ENCODE measurements around the gene TBC1D32.

GRCh38 chr6:121274666-121275295, 59.5 kb downstream of the TBC1D32 start:
- TF ChIP-seq, protein P1, sequence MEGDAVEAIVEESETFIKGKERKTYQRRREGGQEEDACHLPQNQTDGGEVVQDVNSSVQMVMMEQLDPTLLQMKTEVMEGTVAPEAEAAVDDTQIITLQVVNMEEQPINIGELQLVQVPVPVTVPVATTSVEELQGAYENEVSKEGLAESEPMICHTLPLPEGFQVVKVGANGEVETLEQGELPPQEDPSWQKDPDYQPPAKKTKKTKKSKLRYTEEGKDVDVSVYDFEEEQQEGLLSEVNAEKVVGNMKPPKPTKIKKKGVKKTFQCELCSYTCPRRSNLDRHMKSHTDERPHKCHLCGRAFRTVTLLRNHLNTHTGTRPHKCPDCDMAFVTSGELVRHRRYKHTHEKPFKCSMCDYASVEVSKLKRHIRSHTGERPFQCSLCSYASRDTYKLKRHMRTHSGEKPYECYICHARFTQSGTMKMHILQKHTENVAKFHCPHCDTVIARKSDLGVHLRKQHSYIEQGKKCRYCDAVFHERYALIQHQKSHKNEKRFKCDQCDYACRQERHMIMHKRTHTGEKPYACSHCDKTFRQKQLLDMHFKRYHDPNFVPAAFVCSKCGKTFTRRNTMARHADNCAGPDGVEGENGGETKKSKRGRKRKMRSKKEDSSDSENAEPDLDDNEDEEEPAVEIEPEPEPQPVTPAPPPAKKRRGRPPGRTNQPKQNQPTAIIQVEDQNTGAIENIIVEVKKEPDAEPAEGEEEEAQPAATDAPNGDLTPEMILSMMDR (conservative IDR thresholded peaks at IDR 0.05; ENCODE audit: low read length), result no peak
- TF ChIP-seq EZH2phosphoT487 (IDR thresholded peaks at IDR 0.05; ENCODE audit: borderline replicate concordance), result no peak

Measured in Loucy (cell line).